Astrocyte of the spinal cord (primary cell): Measurements from ENCODE around the gene PREX1.
"Not testable (repeated sequence)": the region's sequence is repeated elsewhere in the genome, so short reads cannot be mapped to it uniquely, and the experiment has no call there.

Experiments used
- DNase-seq: peaks from one replicate; pipeline ENCODE4 v3.0.0; 2011; ENCODE audit warnings: low read depth, low spot score
- H3K4me3 ChIP-seq: 2 replicates; pipeline ENCODE4 v1.5.1; 2011; ENCODE audit warnings: low read depth, mild to moderate bottlenecking, low read length, moderate library complexity
- CTCF ChIP-seq: IDR thresholded peaks from 2 replicates; pipeline ENCODE4 v1.5.1; 2012; ENCODE audit warnings: low read depth, mild to moderate bottlenecking, low read length, inconsistent platforms
- in situ Hi-C: cut with HindIII; loops from 2 replicates; pipeline ENCODE4 v1.10.0; 2017; ENCODE audit warnings: low sequenced_read_pairs

Gene PREX1

GRCh38 chr20:48759631-48760245 is 68.1 kb downstream of the PREX1 start:
- TF ChIP-seq CTCF, result no peak
- no peak overlapping the region for H3K4me3 ChIP-seq
- DNase-seq, result no peak
- in situ Hi-C loops, result no loop called here

GRCh38 chr20:48758206-48758820 is 69.5 kb downstream of the PREX1 start:
- no peak overlapping the region for H3K4me3 ChIP-seq
- DNase-seq, result no peak
- in situ Hi-C loops, result no loop called here
- no peak for TF ChIP-seq CTCF

- in situ Hi-C loops, DNase-seq: not testable (repeated sequence)
Measured at GRCh38 chr20:48756774-48757173, 71.0 kb downstream of the PREX1 start.

GRCh38 chr20:48754292-48754691 is 73.5 kb downstream of the PREX1 start:
- in situ Hi-C loops, result no loop called here
- TF ChIP-seq CTCF, result no peak
- DNase-seq, result no peak
- no peak overlapping the region for H3K4me3 ChIP-seq

More at GRCh38 chr20:48756774-48757173, 71.0 kb downstream of the PREX1 start:
- H3K4me3 ChIP-seq, result not testable (repeated sequence)

GRCh38 chr20:48752963-48753362 is 74.8 kb downstream of the PREX1 start:
- no peak overlapping the region for H3K4me3 ChIP-seq
- in situ Hi-C loops, result no loop called here

GRCh38 chr20:48751871-48752270 is 75.9 kb downstream of the PREX1 start:
- in situ Hi-C loops, result no loop called here
- H3K4me3 ChIP-seq, result no peak overlapping the region
- no peak for TF ChIP-seq CTCF
- no peak for DNase-seq

More at GRCh38 chr20:48752963-48753362, 74.8 kb downstream of the PREX1 start:
- TF ChIP-seq CTCF, result no peak
- no peak for DNase-seq

- DNase-seq, result peak; percentile 14
- TF ChIP-seq CTCF, result no peak
- H3K4me3 ChIP-seq, result no peak overlapping the region
- in situ Hi-C loops, result no loop called here
Measured at GRCh38 chr20:48750941-48751635, 76.7 kb downstream of the PREX1 start.
